GM12801 (cell line): ENCODE results near the gene RARRES2.

Source experiments
- TF ChIP-seq, protein P1 (sequence below): IDR thresholded peaks from one replicate; pipeline ENCODE4 v1.5.1; 2011; ENCODE audit warnings: control low read depth; ENCODE audit not compliant: insufficient read length; ENCODE audit errors: extremely low read depth

RARRES2 gene

DNA sequence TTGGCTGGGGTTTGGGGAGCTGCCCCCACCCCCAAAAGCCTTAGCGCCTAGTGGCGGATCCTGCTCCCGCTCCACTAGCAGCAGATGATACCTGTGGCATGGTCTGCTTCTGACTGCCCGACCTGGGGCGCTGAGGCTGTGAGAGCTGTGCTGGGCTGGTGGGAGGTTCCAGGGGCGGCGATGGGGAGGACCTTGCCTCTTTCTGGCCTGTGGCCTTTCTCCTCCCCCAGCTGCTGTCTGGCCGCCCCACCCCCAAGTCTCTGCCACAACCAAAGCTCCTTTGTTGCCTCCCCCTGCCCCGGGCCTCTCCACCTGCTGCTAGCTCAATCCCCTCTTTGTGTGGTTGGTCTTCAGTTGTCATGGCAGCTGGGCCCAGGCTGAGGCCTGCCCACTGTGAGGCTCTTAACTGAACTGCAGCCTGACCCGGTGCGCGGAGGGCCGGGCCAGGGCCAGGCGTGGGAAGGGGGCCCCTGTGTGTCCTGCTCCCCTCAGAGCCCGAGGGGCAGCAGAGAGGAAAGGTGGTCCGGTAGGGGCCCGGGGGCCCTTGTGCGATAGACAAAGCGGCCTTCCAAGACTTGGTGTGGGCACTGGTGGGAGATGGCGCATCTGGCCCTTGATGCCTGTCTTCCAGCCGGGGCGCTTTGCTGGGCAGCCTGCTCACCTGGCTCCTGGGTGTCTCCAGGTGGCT, 42.4 kb upstream of the RARRES2 start:
- TF ChIP-seq, protein P1, sequence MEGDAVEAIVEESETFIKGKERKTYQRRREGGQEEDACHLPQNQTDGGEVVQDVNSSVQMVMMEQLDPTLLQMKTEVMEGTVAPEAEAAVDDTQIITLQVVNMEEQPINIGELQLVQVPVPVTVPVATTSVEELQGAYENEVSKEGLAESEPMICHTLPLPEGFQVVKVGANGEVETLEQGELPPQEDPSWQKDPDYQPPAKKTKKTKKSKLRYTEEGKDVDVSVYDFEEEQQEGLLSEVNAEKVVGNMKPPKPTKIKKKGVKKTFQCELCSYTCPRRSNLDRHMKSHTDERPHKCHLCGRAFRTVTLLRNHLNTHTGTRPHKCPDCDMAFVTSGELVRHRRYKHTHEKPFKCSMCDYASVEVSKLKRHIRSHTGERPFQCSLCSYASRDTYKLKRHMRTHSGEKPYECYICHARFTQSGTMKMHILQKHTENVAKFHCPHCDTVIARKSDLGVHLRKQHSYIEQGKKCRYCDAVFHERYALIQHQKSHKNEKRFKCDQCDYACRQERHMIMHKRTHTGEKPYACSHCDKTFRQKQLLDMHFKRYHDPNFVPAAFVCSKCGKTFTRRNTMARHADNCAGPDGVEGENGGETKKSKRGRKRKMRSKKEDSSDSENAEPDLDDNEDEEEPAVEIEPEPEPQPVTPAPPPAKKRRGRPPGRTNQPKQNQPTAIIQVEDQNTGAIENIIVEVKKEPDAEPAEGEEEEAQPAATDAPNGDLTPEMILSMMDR: no peak

DNA sequence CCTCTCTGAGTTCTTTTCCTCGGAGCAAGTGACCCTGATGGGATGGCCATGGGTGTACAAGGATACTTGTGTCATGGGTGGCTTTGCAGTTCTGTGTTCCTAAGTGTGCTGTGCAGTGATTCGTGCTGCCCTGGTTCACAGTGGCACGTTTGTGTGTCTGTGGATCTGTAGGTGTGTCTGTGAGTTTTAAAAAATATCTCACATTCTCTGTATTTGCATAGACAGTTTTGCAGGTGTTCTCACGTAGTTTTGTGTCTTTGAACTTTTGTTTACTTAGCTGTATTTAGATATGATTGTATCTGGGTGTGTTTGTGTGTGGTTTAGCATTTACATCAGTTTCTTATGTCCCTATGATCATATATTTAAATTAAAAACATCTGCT, 41.4 kb upstream of the RARRES2 start:
- TF ChIP-seq, protein P1: no peak

DNA sequence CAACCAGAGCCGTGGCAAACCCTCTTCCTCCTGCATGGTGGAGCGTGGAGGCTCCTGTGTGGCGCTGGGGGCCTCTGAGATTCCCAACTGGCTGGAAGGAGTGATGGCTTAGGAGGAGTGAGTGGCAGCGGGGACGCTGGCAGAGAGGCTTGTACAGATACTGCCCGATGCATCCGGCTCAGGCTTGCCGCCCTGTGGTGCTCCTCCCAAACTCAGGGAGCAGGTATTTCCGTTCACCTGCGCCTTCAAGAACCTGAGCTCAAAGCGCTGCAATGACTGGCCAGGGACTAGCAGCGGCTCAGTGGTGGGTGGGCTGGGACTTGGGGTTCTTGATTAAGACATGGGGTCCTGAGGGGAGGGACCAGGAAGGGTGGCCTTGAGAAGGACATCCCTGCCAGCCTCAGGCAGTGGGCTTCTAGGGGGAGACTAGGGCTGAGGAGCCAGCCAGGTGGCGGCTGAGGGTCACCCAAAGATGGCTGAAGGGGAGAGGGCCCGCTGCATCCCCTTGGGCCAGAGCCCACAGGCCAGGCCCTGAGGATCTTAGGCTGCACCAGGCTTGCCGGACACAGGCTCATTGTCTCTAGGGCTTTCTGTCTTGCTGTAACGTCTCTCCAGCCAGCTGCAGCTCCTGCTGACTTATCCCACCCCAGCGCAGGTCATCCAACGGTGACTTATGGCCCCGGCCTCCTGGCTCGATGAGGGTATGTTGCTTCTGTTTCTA, 40.9 kb upstream of the RARRES2 start:
- TF ChIP-seq, protein P1: no peak

DNA sequence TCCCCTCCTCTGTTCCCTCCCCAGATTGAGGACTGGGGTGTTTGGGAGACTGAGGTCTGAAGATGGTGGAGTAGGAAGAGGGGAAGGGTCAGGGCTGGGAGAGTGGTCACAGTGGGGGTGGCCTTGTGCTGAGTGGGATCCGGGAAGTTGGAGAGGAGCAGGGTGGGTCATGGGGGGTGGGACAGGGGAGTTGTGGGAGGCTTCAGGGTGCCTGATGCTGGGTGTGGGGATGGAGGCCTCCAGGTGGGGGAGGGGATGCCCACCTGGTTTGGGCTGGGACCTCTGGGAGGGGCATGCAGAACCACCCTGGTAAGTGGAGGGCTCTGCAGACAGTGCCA, 40.3 kb upstream of the RARRES2 start:
- TF ChIP-seq, protein P1: no peak

DNA sequence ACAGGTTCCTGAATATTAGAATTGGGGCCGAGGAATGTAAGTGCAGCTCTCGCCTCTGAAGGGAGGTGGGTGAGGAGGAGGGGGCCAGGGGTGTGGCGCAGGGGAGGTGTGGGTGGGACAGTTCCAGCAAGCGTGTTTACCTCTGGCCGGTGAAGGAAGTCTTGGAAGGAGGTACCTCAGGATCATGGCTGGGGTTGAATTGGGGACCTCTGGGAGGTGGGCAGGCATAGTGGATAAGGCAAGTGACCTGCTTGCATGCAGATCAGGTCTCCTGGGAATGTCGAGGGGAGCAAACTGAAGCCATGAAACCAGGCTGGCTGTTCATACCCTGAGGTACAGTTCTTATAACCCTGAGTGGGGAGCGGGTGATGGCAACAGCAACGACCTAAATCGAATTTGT, 39.7 kb upstream of the RARRES2 start:
- TF ChIP-seq, protein P1: no peak

DNA sequence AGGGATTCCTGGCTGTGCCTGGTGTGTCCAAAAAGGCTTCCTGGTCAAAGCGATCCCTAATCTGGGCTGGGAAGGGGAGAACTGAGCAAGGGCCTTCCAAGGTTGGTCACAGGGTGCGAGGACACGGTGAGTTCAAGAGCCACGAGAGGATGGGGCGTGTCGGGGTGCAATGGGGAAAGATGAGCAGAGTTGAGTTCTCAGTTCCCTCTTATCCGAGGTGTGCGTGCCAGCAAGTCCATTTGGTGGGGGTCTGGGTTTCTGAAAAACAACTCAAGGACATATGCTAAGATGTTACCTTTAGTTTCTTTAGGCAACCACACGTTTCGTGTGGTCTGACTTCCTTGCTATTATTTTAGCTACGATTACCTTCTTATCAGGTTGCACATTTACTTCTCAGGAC, 39.0 kb upstream of the RARRES2 start:
- TF ChIP-seq, protein P1: no peak

DNA sequence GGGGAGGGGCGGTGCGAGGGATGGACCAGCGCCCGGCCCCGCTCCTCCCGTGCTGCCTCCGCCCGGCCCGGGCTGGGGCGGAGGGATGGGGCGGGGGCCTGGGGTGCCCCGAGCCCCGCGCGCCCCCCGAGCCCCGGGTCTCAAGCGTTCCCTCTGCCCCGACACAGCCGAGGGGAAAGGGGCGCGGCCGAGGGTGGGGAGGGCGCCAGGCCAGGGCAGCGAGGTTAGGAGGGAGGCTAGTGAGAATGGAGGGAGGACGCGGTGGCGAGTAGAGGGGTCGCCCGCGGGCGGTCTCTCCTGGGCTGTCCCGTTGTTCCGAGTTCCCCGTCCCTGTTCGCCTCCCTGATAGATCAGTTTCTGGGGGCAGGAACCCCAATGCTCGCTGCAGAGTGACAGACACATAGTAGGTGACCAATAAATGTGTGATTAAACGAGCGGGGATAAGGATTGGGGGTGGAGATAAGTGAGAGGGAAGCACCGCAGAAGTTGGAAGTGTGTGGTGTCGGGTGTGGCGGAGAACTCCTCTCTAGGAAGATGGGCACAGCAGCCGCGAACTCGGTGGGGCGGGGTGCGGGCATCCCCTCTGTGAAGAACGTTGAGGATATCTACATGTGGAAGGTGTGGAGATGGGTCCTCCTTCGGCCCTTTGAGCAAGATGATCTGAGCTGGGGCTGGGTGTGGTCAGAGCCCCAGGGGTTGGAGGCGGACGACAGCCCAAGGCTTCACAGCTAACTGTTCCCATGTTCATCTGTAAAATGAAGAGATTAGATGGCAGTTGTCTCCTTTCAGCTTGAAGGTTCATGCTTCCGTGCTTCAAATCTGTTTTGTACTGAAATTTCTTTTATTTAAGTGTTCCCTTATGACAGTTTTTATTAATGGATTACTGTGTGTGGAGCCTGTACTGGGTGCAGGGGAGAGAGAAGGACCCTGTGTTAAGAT, 38.3 kb upstream of the RARRES2 start:
- TF ChIP-seq, protein P1: no peak
